Measurements from ENCODE around the gene SMIM9.

The SMIM9 gene

GRCh38 chrX:154815274-154815818 lies 19.1 kb downstream of the SMIM9 start:
- no peak for DNase-seq (ENCODE audit: low read depth)

GRCh38 chrX:154813801-154814200 lies 20.7 kb downstream of the SMIM9 start:
- DNase-seq (ENCODE audit: low read depth) = no peak

- no peak for DNase-seq (ENCODE audit: low read depth)
These were observed 21.9 kb downstream of the SMIM9 start for GRCh38 chrX:154812341-154813101.

GRCh38 chrX:154809939-154810665 lies 24.4 kb downstream of the SMIM9 start:
- no peak for DNase-seq (ENCODE audit: low read depth)

- no peak for DNase-seq (ENCODE audit: low read depth)
These were observed 27.5 kb downstream of the SMIM9 start for GRCh38 chrX:154806837-154807501.

GRCh38 chrX:154805696-154806091 lies 28.8 kb downstream of the SMIM9 start:
- no peak for DNase-seq (ENCODE audit: low read depth)

GRCh38 chrX:154804957-154805695 lies 29.3 kb downstream of the SMIM9 start, which contains the start of gene MPP1:
TSS of gene MPP1 (minus strand) at chrX:154805485. CDS start at chrX:154805373, 112 bp downstream.
- peak; percentile 67 for DNase-seq (ENCODE audit: low read depth)

GRCh38 chrX:154804261-154804956 lies 30.1 kb downstream of the SMIM9 start:
- no peak for DNase-seq (ENCODE audit: low read depth)

- DNase-seq (ENCODE audit: low read depth) = no peak
These were observed 31.5 kb downstream of the SMIM9 start for GRCh38 chrX:154802947-154803346.

GRCh38 chrX:154800478-154801210 lies 33.8 kb downstream of the SMIM9 start:
- no peak for DNase-seq (ENCODE audit: low read depth)

- DNase-seq (ENCODE audit: low read depth) = no peak
These were observed 34.7 kb downstream of the SMIM9 start for GRCh38 chrX:154799556-154800348.

GRCh38 chrX:154797006-154797405 lies 37.5 kb downstream of the SMIM9 start:
- DNase-seq (ENCODE audit: low read depth) = no peak

GRCh38 chrX:154795016-154795415 lies 39.4 kb downstream of the SMIM9 start:
- no peak for DNase-seq (ENCODE audit: low read depth)

- DNase-seq (ENCODE audit: low read depth) = no peak
These were observed 41.2 kb downstream of the SMIM9 start for GRCh38 chrX:154793084-154793795.

- DNase-seq (ENCODE audit: low read depth) = no peak
These were observed 42.5 kb downstream of the SMIM9 start for GRCh38 chrX:154791939-154792338.

- DNase-seq (ENCODE audit: low read depth) = no peak
These were observed 43.0 kb downstream of the SMIM9 start for GRCh38 chrX:154791467-154791866.

GRCh38 chrX:154785716-154786115 lies 48.7 kb downstream of the SMIM9 start:
- no peak for DNase-seq (ENCODE audit: low read depth)

GRCh38 chrX:154784149-154784995 lies 50.1 kb downstream of the SMIM9 start:
- no peak for DNase-seq (ENCODE audit: low read depth)
